ENCODE data around the gene MAN2B1. TPM values are rescaled to one million over a fixed set of nuclear protein-coding genes. Genes with fewer than 3 reads are reported as not detected.

MAN2B1 gene
- total and polyA plus RNA-seq, 2 of the 13 experiments (the other 11 are each of a cell fraction or from before 2014, with no cell fraction given), result 23.6 to 23.8 TPM

DNA sequence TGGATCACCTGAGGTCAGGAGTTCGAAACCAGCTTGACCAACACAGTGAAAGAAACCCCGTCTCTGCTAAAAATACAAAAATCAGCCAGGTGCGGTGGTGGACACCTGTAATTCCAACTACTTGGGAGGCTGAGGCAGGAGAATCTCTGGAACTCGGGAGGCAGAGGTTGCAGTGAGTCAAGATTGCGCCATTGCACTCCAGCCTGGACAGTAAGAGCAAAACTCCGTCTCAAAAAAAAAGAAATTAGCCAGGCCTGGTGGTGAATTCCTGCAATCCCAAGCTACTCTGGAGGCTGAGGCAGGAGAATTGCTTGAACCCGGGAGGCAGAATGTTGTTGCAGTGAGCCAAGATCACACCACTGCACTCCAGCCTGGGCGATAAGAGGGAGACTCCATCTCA, 42.1 kb upstream of the MAN2B1 start (continued):
- no peak for TF ChIP-seq HNRNPLL (IDR thresholded peaks at IDR 0.05; ENCODE audit: low read depth, low read length, poor library complexity, severe bottlenecking)
- TF ChIP-seq, protein P1, sequence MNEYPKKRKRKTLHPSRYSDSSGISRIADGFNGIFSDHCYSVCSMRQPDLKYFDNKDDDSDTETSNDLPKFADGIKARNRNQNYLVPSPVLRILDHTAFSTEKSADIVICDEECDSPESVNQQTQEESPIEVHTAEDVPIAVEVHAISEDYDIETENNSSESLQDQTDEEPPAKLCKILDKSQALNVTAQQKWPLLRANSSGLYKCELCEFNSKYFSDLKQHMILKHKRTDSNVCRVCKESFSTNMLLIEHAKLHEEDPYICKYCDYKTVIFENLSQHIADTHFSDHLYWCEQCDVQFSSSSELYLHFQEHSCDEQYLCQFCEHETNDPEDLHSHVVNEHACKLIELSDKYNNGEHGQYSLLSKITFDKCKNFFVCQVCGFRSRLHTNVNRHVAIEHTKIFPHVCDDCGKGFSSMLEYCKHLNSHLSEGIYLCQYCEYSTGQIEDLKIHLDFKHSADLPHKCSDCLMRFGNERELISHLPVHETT (CRISPR knock-in tag; conservative IDR thresholded peaks at IDR 0.05), result no peak
- TF ChIP-seq, protein P2, sequence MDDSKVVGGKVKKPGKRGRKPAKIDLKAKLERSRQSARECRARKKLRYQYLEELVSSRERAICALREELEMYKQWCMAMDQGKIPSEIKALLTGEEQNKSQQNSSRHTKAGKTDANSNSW (CRISPR knock-in tag; IDR thresholded peaks at IDR 0.05; ENCODE audit: borderline replicate concordance), result no peak
- no peak for TF ChIP-seq ZIK1 (CRISPR knock-in tag; IDR thresholded peaks at IDR 0.05; ENCODE audit: borderline replicate concordance, low read depth)
- no peak for TF ChIP-seq ZNF30 (CRISPR knock-in tag; IDR thresholded peaks at IDR 0.05)
- no peak for TF ChIP-seq KLF12 (CRISPR knock-in tag; IDR thresholded peaks at IDR 0.05; ENCODE audit: borderline replicate concordance)
- no peak for TF ChIP-seq HIVEP1 (CRISPR knock-in tag; IDR thresholded peaks at IDR 0.05)

GRCh38 chr19:12706332-12706718, 39.8 kb upstream of the MAN2B1 start:
- 100% methylated on average over 6 of the region's 13 CpGs for WGBS (ENCODE audit: low lambda C conversion rate)
- ATAC-seq, result no peak
- CTCF ChIA-PET (ENCODE audit: low intra/inter-chr PET ratio, low total read pairs), result no interaction called here
- intact Hi-C loops (cut with micrococcal nuclease; ENCODE audit: unreplicated experiment) (no loop called here), in situ Hi-C loops (cut with HindIII; ENCODE audit: extremely low pct_ligation_motif_present, low pct_unique_long_range_greater_than_20kb) (no loop called here)
- no peak overlapping the region for H2AFZ ChIP-seq (ENCODE audit: low read length)
- POLR2A ChIA-PET, result no interaction called here
- no TSS peak for BruUV-seq (replicated peaks)
- no peak overlapping the region for H3K9ac ChIP-seq (ENCODE audit: insufficient read depth, low read depth, low read length)
- no peaks in the 10 kb centered on the region for H3K9me3 ChIP-seq (ENCODE audit: low read length)
- no peak for DNase-seq (ENCODE audit: low spot score)
- H3K4me3 ChIP-seq (replicated peaks in 1 of 3; ENCODE audit: insufficient read depth in 1 of 3, low read depth in 2 of 3, low read length in 3 of 3), result no peak overlapping the region
- no peaks in the 10 kb centered on the region for H4K20me1 ChIP-seq (ENCODE audit: insufficient read depth, low read length)
- no peak overlapping the region for H3K4me2 ChIP-seq (ENCODE audit: low read depth, low read length)
- no peaks in the 10 kb centered on the region for H3K4me1 ChIP-seq (ENCODE audit: insufficient read depth, low read length)
- H3K27ac ChIP-seq (ENCODE audit: extremely low read length, insufficient read depth, low read length), result no peak overlapping the region
- no peak for FAIRE-seq
- H3K79me2 ChIP-seq (ENCODE audit: insufficient read depth, low read length), result no peaks in the 10 kb centered on the region
- H3K27me3 ChIP-seq (ENCODE audit: control insufficient read depth in 1 of 2, insufficient read depth in 2 of 2, low read length in 2 of 2), result no peaks in the 10 kb centered on the region
- H3K36me3 ChIP-seq (replicated peaks in 1 of 2; ENCODE audit: control insufficient read depth in 1 of 2, insufficient read depth in 2 of 2, low read length in 2 of 2), result peaks cover 44 to 79% of the 10 kb centered on the region in 2 experiments
- TF ChIP-seq ZNF468 (CRISPR knock-in tag; IDR thresholded peaks at IDR 0.05), result no peak
- no peak for TF ChIP-seq ZNF567 (CRISPR knock-in tag; IDR thresholded peaks at IDR 0.05; ENCODE audit: borderline replicate concordance)
- TF ChIP-seq, protein P3, sequence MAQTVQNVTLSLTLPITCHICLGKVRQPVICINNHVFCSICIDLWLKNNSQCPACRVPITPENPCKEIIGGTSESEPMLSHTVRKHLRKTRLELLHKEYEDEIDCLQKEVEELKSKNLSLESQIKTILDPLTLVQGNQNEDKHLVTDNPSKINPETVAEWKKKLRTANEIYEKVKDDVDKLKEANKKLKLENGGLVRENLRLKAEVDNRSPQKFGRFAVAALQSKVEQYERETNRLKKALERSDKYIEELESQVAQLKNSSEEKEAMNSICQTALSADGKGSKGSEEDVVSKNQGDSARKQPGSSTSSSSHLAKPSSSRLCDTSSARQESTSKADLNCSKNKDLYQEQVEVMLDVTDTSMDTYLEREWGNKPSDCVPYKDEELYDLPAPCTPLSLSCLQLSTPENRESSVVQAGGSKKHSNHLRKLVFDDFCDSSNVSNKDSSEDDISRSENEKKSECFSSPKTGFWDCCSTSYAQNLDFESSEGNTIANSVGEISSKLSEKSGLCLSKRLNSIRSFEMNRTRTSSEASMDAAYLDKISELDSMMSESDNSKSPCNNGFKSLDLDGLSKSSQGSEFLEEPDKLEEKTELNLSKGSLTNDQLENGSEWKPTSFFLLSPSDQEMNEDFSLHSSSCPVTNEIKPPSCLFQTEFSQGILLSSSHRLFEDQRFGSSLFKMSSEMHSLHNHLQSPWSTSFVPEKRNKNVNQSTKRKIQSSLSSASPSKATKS (CRISPR knock-in tag; IDR thresholded peaks at IDR 0.05), result no peak
- TF ChIP-seq KMT2A (CRISPR knock-in tag; IDR thresholded peaks at IDR 0.05), result no peak
- no peak for TF ChIP-seq ZMYM2 (CRISPR knock-in tag; IDR thresholded peaks at IDR 0.05)
- TF ChIP-seq PRDM10 (CRISPR knock-in tag; IDR thresholded peaks at IDR 0.05; ENCODE audit: low read depth), result no peak
- TF ChIP-seq ZNF615 (CRISPR knock-in tag; IDR thresholded peaks at IDR 0.05; ENCODE audit: borderline replicate concordance), result no peak
- TF ChIP-seq MIXL1 (CRISPR knock-in tag; IDR thresholded peaks at IDR 0.05), result no peak
- no peak for TF ChIP-seq KLF11 (CRISPR knock-in tag; IDR thresholded peaks at IDR 0.05)
- no peak for TF ChIP-seq ZNF20 (CRISPR knock-in tag; IDR thresholded peaks at IDR 0.05)

Data from HepG2 (cell line).